ENCODE results near the gene RYR1. TPM values are rescaled to one million over a fixed set of nuclear protein-coding genes. Genes with fewer than 3 reads are reported as not detected.
A peak's percentile ranks its signal among the peaks of the same experiment; 100 is the strongest.
"Not testable (repeated sequence)": the region's sequence is repeated elsewhere in the genome, so short reads cannot be mapped to it uniquely, and the experiment has no call there.

The RYR1 gene
- total RNA-seq, 1 donor from 2014 or later = 231 TPM

GRCh38 chr19:38561658-38562057 lies 128.2 kb downstream of the RYR1 start:
- no peak for DNase-seq

- no peak for DNase-seq
These were observed 128.6 kb downstream of the RYR1 start for GRCh38 chr19:38562096-38562495.

- no peak for DNase-seq
These were observed 130.0 kb downstream of the RYR1 start for GRCh38 chr19:38563475-38563874.

GRCh38 chr19:38564981-38565690 lies 131.6 kb downstream of the RYR1 start:
- no peak for DNase-seq

- DNase-seq = no peak
These were observed 132.2 kb downstream of the RYR1 start for GRCh38 chr19:38565691-38566105.

- DNase-seq = no peak
These were observed 136.0 kb downstream of the RYR1 start for GRCh38 chr19:38569368-38569983.

GRCh38 chr19:38571682-38572081 lies 138.2 kb downstream of the RYR1 start:
- no peak for DNase-seq

- DNase-seq = no peak
These were observed 144.3 kb downstream of the RYR1 start for GRCh38 chr19:38577826-38578225.

GRCh38 chr19:38579304-38579703 lies 145.8 kb downstream of the RYR1 start:
- DNase-seq = not testable (repeated sequence)

GRCh38 chr19:38580080-38580479 lies 146.6 kb downstream of the RYR1 start:
- no peak for DNase-seq

GRCh38 chr19:38583219-38583984 lies 149.9 kb downstream of the RYR1 start:
- no peak for DNase-seq

- no peak for DNase-seq
These were observed 150.5 kb downstream of the RYR1 start for GRCh38 chr19:38583985-38584305.

GRCh38 chr19:38587562-38587961 lies 154.1 kb downstream of the RYR1 start:
- no peak for DNase-seq

- no peak for DNase-seq
These were observed 154.6 kb downstream of the RYR1 start for GRCh38 chr19:38588041-38588440.

- DNase-seq = no peak
These were observed 159.4 kb downstream of the RYR1 start for GRCh38 chr19:38592940-38593339.

- DNase-seq = peak; percentile 74
These were observed 162.8 kb downstream of the RYR1 start for GRCh38 chr19:38596057-38596981.

- no peak for DNase-seq
These were observed 163.6 kb downstream of the RYR1 start for GRCh38 chr19:38597075-38597474.

- DNase-seq = no peak
These were observed 166.2 kb downstream of the RYR1 start for GRCh38 chr19:38599722-38600121.

GRCh38 chr19:38602856-38603255 lies 169.4 kb downstream of the RYR1 start:
- not testable (repeated sequence) for DNase-seq

- DNase-seq = no peak
These were observed 172.6 kb downstream of the RYR1 start for GRCh38 chr19:38606131-38606530.

GRCh38 chr19:38614289-38614688 lies 180.8 kb downstream of the RYR1 start:
- no peak for DNase-seq

- no peak for DNase-seq
These were observed 181.6 kb downstream of the RYR1 start for GRCh38 chr19:38615007-38615581.
